ENCODE results near the gene PGA4. TPM values are rescaled to one million over a fixed set of nuclear protein-coding genes. Genes with fewer than 3 reads are reported as not detected.

PGA4 gene
- total RNA-seq, 4 donors from 2014 or later: 1.6 to 25.4 TPM; not detected in 2

DNA sequence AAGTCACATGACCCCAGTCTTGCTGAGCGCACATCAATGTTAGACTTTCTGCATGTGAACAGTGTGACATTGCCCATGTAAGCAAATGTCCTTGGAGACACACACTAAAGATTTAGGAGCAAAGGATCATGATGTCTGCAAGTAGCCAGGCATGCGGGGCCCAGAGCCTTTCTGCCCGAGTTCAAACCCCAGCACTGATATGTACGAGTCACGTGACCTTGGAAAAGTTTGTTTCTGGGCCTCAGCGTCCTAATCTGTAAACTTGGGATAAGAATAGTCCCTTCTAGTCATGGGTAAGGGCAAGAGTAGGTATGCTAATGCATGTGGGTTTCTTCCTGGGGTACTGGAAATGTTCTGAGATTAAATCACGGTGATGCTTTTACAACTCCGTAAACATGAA, 35.6 kb upstream of the PGA4 start:
- in situ Hi-C loops (cut with MboI; ENCODE audit: low pct_ligation_motif_present in 1 of 4, low pct_unique_long_range_greater_than_20kb in 1 of 4, low sequenced_read_pairs in 3 of 4): loop anchor here in 1 of 4 donors (25.0 kb wide), 1 partner anchor 349 kb away; the partner anchor contains the start of gene CCDC86
- intact Hi-C loops (cut with DNase I; ENCODE audit: low total_unique reads): loop anchor here (5.0 kb wide), 2 partner anchors 59 to 359 kb away; no protein-coding TSS in a partner anchor

DNA sequence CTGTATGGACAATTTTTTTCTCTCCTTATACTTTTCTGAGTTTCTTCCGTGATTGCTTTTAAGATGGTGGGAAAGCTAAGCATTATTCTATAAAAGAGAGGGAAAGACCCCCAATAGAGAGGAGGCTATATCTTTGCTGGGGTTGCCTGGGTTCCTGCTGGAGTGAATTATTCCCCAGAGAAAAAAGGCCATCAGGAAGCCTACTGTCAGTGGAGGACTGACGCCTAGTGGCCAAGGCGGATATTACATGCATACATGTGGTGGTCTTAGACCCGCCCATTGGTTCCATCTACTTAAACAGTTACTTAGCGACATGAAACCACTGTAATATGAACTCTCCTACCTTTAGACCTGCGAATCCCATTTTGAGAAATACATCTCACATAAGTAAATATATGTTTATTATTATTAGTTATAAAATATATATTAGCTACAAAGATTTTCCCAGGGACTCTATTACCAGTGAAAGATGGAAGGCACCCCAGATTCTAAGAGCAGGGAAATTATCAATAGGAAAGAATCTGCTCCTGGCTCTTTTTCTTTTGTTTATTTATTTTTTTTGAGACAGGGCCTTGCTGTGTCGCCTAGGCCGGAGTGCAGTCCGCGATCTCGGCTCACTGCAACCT, 34.5 kb upstream of the PGA4 start:
- H3K27me3 ChIP-seq: peaks cover 3% of the 10 kb centered on the region
- DNase-seq: peak; percentile 77
- WGBS, 2 donors (ENCODE audit: low coverage in 1 of 2): 42 to 44% methylated on average over 11 of the region's 11 CpGs
- intact Hi-C loops (cut with DNase I; ENCODE audit: low total_unique reads): loop anchor here (5.0 kb wide), 2 partner anchors 60 to 360 kb away; no protein-coding TSS in a partner anchor
- in situ Hi-C loops (cut with MboI; ENCODE audit: low pct_ligation_motif_present in 1 of 4, low pct_unique_long_range_greater_than_20kb in 1 of 4, low sequenced_read_pairs in 3 of 4): loop anchor here in 1 of 4 donors (25.0 kb wide), 1 partner anchor 350 kb away; the partner anchor contains the start of gene CCDC86
- H3K4me3 ChIP-seq: no peak overlapping the region
- no peaks in the 10 kb centered on the region for H3K4me1 ChIP-seq
- no peaks in the 10 kb centered on the region for H3K9me3 ChIP-seq
- no peak overlapping the region for H3K27ac ChIP-seq
- TF ChIP-seq POLR2A (IDR thresholded peaks at IDR 0.05): no peak
- TF ChIP-seq, protein P1, sequence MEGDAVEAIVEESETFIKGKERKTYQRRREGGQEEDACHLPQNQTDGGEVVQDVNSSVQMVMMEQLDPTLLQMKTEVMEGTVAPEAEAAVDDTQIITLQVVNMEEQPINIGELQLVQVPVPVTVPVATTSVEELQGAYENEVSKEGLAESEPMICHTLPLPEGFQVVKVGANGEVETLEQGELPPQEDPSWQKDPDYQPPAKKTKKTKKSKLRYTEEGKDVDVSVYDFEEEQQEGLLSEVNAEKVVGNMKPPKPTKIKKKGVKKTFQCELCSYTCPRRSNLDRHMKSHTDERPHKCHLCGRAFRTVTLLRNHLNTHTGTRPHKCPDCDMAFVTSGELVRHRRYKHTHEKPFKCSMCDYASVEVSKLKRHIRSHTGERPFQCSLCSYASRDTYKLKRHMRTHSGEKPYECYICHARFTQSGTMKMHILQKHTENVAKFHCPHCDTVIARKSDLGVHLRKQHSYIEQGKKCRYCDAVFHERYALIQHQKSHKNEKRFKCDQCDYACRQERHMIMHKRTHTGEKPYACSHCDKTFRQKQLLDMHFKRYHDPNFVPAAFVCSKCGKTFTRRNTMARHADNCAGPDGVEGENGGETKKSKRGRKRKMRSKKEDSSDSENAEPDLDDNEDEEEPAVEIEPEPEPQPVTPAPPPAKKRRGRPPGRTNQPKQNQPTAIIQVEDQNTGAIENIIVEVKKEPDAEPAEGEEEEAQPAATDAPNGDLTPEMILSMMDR (IDR thresholded peaks at IDR 0.05): peak; percentile 91 to 96 (median 92)
- no peaks in the 10 kb centered on the region for H3K36me3 ChIP-seq

More for the DNA sequence above, 35.6 kb upstream of the PGA4 start:
- no peak for TF ChIP-seq POLR2AphosphoS5 (IDR thresholded peaks at IDR 0.05)
- TF ChIP-seq POLR2A (IDR thresholded peaks at IDR 0.05): no peak
- TF ChIP-seq EP300 (IDR thresholded peaks at IDR 0.05; ENCODE audit: low read depth): no peak
- TF ChIP-seq, protein P1 (IDR thresholded peaks at IDR 0.05): no peak
- H3K9me3 ChIP-seq: no peaks in the 10 kb centered on the region
- DNase-seq: no peak
- 76 to 79% methylated on average over 3 to 8 of the region's 8 CpGs for WGBS, 2 donors (ENCODE audit: low coverage in 1 of 2)
- H3K27me3 ChIP-seq: peaks cover 3% of the 10 kb centered on the region
- no peak overlapping the region for H3K27ac ChIP-seq
- no peak overlapping the region for H3K4me3 ChIP-seq
- no peaks in the 10 kb centered on the region for H3K36me3 ChIP-seq
- H3K4me1 ChIP-seq: no peaks in the 10 kb centered on the region

DNA sequence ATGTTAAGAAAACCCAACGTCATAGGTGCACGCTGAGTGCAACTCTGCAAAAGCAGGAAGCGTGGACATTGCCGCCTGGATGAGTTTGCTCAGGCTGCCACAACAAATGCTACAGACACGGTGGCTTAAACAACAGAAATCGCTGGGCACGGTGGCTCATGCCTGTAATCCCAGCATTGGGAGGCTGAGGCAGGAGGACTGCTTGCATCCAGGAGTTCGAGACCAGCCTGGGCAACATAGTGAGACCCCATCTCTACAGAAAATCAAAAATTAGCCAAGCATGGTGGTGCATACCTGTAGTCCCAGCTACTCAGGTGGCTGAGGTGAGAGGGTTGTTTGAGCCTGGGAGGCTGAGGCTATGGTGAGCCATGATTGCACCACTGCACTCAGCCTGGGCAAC, 32.2 kb upstream of the PGA4 start:
- Histone ChIP-seq H3K4me1 (no peaks in the 10 kb centered on the region), H3K9me3 (no peaks in the 10 kb centered on the region), H3K4me3 (no peak overlapping the region), H3K36me3 (no peaks in the 10 kb centered on the region), H3K27ac (no peak overlapping the region), H3K27me3 (peaks cover 3% of the 10 kb centered on the region)
- intact Hi-C loops (cut with DNase I; ENCODE audit: low total_unique reads) (loop anchor here (5.0 kb wide), 2 partner anchors 63 to 363 kb away; no protein-coding TSS in a partner anchor), in situ Hi-C loops (cut with MboI; ENCODE audit: low pct_ligation_motif_present in 1 of 4, low pct_unique_long_range_greater_than_20kb in 1 of 4, low sequenced_read_pairs in 3 of 4) (loop anchor here in 1 of 4 donors (25.0 kb wide), 1 partner anchor 353 kb away; the partner anchor contains the start of gene CCDC86)
- TF ChIP-seq POLR2A (IDR thresholded peaks at IDR 0.05) (no peak), EP300 (IDR thresholded peaks at IDR 0.05; ENCODE audit: low read depth) (no peak), POLR2AphosphoS5 (IDR thresholded peaks at IDR 0.05) (no peak)
- TF ChIP-seq, protein P1 (IDR thresholded peaks at IDR 0.05): no peak
- 77% methylated on average over 8 of the region's 8 CpGs; no CpG with 5 or more reads in 1 of the 2 donors for WGBS, 2 donors (ENCODE audit: low coverage in 1 of 2)
- no peak for DNase-seq

DNA sequence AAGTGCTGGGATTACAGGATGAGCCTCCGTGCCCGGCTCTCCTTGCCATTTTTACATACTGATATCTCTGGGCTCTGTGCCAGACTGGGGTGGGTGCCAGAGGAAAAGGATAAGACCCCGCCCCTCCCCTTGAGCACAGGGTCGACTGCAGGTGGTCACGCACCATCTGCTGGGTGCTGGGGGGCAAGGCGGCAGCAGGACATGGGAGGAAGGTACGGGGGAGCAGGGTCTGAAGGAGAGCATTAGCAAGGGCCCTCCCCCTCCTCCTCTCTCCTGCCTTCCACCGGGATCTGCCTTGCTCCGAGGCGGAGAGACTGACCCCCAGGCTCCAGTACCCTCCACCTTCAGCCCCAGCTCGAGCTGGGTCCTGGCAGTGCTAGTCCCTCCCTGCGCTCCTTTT, 28.6 kb upstream of the PGA4 start:
- Histone ChIP-seq H3K9me3 (no peaks in the 10 kb centered on the region), H3K27ac (no peak overlapping the region), H3K36me3 (no peaks in the 10 kb centered on the region), H3K4me1 (no peaks in the 10 kb centered on the region), H3K4me3 (no peak overlapping the region), H3K27me3 (peaks cover 10% of the 10 kb centered on the region)
- 48% methylated on average over 12 of the region's 12 CpGs; no CpG with 5 or more reads in 1 of the 2 donors for WGBS, 2 donors (ENCODE audit: low coverage in 1 of 2)
- no peak for DNase-seq
- intact Hi-C loops (cut with DNase I; ENCODE audit: low total_unique reads): no loop called here
- in situ Hi-C loops (cut with MboI; ENCODE audit: low pct_ligation_motif_present in 1 of 4, low pct_unique_long_range_greater_than_20kb in 1 of 4, low sequenced_read_pairs in 3 of 4): loop anchor here in 1 of 4 donors (25.0 kb wide), 1 partner anchor 356 kb away; the partner anchor contains the start of gene CCDC86
- TF ChIP-seq, protein P1 (IDR thresholded peaks at IDR 0.05): no peak
- no peak for TF ChIP-seq POLR2AphosphoS5 (IDR thresholded peaks at IDR 0.05)
- no peak for TF ChIP-seq EP300 (IDR thresholded peaks at IDR 0.05; ENCODE audit: low read depth)
- no peak for TF ChIP-seq POLR2A (IDR thresholded peaks at IDR 0.05)

Measured in transverse colon (tissue), 4 donors.